ENCODE results near the gene SLMAP.
A peak's percentile ranks its signal among the peaks of the same experiment; 100 is the strongest.

Gene SLMAP

GRCh38 chr3:57958642-57959422, 202.7 kb downstream of the SLMAP start:
- in situ Hi-C loops (cut with MboI; ENCODE audit: low sequenced_read_pairs, unreplicated experiment) = no loop called here
- peak; percentile 49 for DNase-seq (ENCODE audit: low spot score)
- TF ChIP-seq CTCF (IDR thresholded peaks at IDR 0.05; ENCODE audit: borderline replicate concordance, control extremely low read depth, extremely low read depth, insufficient read depth, missing control alignments) = no peak

- in situ Hi-C loops (cut with MboI; ENCODE audit: low sequenced_read_pairs, unreplicated experiment) = no loop called here
- peak; percentile 49 for DNase-seq (ENCODE audit: low spot score)
- TF ChIP-seq CTCF (IDR thresholded peaks at IDR 0.05; ENCODE audit: borderline replicate concordance, control extremely low read depth, extremely low read depth, insufficient read depth, missing control alignments) = no peak
Observed at GRCh38 chr3:57959423-57960173, 203.5 kb downstream of the SLMAP start.

- in situ Hi-C loops (cut with MboI; ENCODE audit: low sequenced_read_pairs, unreplicated experiment) = no loop called here
- DNase-seq (ENCODE audit: low spot score) = no peak
- TF ChIP-seq CTCF (IDR thresholded peaks at IDR 0.05; ENCODE audit: borderline replicate concordance, control extremely low read depth, extremely low read depth, insufficient read depth, missing control alignments) = no peak
Observed at GRCh38 chr3:57960174-57960505, 204.0 kb downstream of the SLMAP start.

DNA sequence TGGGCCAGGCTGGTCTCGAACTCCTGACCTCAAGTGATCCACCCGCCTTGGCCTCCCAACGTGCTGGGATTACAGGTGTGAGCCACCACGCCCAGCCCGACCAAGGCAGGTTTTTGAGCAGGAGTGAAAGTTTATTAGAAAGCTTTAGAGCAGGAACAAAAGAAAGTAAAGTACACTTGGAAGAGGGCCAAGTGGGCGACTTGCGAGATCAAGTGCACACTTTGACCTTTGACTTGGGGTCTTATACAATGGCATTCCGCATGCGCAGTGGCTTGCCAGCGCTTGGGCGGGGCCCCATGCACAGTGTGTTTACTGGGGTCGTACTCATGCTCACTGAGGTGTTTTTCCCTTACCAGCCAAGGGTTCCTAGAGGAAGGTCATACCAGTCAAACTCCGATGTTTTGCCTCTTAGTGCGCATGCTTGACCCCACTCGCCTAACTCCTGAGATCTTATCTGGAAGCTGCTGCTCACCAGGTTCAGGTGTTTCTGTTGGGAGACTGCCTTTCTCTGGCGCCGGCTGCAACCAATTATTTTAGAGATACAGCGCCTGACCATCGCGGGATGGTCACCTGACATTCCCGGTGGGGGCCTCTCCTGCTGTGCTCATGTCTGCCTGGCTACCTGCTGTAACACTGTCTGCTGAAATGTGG, 205.2 kb downstream of the SLMAP start:
- DNase-seq (ENCODE audit: low spot score) = no peak
- in situ Hi-C loops (cut with MboI; ENCODE audit: low sequenced_read_pairs, unreplicated experiment) = no loop called here

DNA sequence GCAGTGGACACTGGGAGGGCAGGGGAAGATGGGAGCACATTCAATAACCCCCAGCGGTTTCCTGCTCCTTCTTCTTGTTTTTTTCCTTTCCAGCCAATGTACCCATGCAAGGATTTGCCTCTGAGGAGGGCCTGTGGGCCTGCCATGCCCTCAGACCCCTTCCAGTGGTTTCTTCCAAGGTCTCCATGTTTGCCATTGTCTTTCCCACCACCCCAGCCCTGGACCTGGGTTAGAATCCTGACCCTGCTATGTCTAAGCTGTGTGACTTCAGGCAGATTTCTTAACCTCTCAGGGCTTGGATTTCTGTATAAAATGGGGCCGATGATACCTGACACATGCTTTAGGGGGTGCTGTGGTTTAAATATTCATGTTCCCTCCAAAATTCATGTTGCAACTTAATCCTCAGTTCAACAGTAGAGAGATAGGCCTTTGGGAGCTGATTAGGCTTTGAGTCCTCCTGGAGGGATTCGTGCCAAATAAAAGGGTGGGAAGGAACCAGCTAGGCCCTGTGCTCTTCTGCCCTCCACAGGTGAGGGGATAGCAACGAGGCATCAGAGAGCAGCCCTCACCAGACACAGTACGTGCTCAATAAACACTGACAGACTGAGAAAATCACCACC, 205.8 kb downstream of the SLMAP start:
- DNase-seq (ENCODE audit: low spot score) = no peak
- in situ Hi-C loops (cut with MboI; ENCODE audit: low sequenced_read_pairs, unreplicated experiment) = no loop called here
- TF ChIP-seq CTCF (IDR thresholded peaks at IDR 0.05; ENCODE audit: borderline replicate concordance, control extremely low read depth, extremely low read depth, insufficient read depth, missing control alignments) = peak; percentile 2

More for the DNA sequence above, 205.2 kb downstream of the SLMAP start:
- TF ChIP-seq CTCF (IDR thresholded peaks at IDR 0.05; ENCODE audit: borderline replicate concordance, control extremely low read depth, extremely low read depth, insufficient read depth, missing control alignments) = no peak

GRCh38 chr3:57962448-57962834, 206.3 kb downstream of the SLMAP start:
- DNase-seq (ENCODE audit: low spot score) = no peak
- no peak for TF ChIP-seq CTCF (IDR thresholded peaks at IDR 0.05; ENCODE audit: borderline replicate concordance, control extremely low read depth, extremely low read depth, insufficient read depth, missing control alignments)
- in situ Hi-C loops (cut with MboI; ENCODE audit: low sequenced_read_pairs, unreplicated experiment) = no loop called here
